GM19372 (cell line): Measurements from ENCODE around the gene CENPC.
"Not testable (repeated sequence)": the region's sequence is repeated elsewhere in the genome, so short reads cannot be mapped to it uniquely, and the experiment has no call there.

Experiments used
- ATAC-seq: cut with Tn5 transposase; IDR thresholded peaks from one replicate; pipeline ENCODE4 v1.9.1; 2021; ENCODE audit warnings: mild to moderate bottlenecking, low read depth, moderate library complexity; ENCODE audit not compliant: unreplicated experiment

Gene CENPC

GRCh38 chr4:67480810-67481209 is 64.5 kb downstream of the CENPC start:
- ATAC-seq = no peak

- no peak for ATAC-seq
Observed at GRCh38 chr4:67475155-67475554, 70.1 kb downstream of the CENPC start.

GRCh38 chr4:67470871-67471270 is 74.4 kb downstream of the CENPC start:
- no peak for ATAC-seq

GRCh38 chr4:67468830-67469229 is 76.5 kb downstream of the CENPC start:
- no peak for ATAC-seq

GRCh38 chr4:67466751-67467150 is 78.6 kb downstream of the CENPC start:
- no peak for ATAC-seq

- no peak for ATAC-seq
Observed at GRCh38 chr4:67465763-67466052, 79.6 kb downstream of the CENPC start.

- ATAC-seq = no peak
Observed at GRCh38 chr4:67465032-67465762, 80.1 kb downstream of the CENPC start.

- no peak for ATAC-seq
Observed at GRCh38 chr4:67460574-67460973, 84.7 kb downstream of the CENPC start.

GRCh38 chr4:67459164-67459563 is 86.1 kb downstream of the CENPC start:
- no peak for ATAC-seq

GRCh38 chr4:67456577-67457196 is 88.6 kb downstream of the CENPC start:
- no peak for ATAC-seq

GRCh38 chr4:67452846-67453205 is 92.5 kb downstream of the CENPC start:
- ATAC-seq = not testable (repeated sequence)

- ATAC-seq = no peak
Observed at GRCh38 chr4:67452100-67452845, 93.0 kb downstream of the CENPC start.

GRCh38 chr4:67451464-67451863 is 93.8 kb downstream of the CENPC start:
- ATAC-seq = no peak

- ATAC-seq = no peak
Observed at GRCh38 chr4:67448621-67449020, 96.7 kb downstream of the CENPC start.

- ATAC-seq = no peak
Observed at GRCh38 chr4:67447873-67448272, 97.4 kb downstream of the CENPC start.

- no peak for ATAC-seq
Observed at GRCh38 chr4:67446811-67447210, 98.5 kb downstream of the CENPC start.

- not testable (repeated sequence) for ATAC-seq
Observed at GRCh38 chr4:67445881-67446280, 99.4 kb downstream of the CENPC start.

- ATAC-seq = no peak
Observed at GRCh38 chr4:67438975-67439374, 106.3 kb downstream of the CENPC start.

- no peak for ATAC-seq
Observed at GRCh38 chr4:67437974-67438713, 107.2 kb downstream of the CENPC start.

GRCh38 chr4:67436742-67437141 is 108.6 kb downstream of the CENPC start:
- ATAC-seq = no peak

GRCh38 chr4:67430989-67431388 is 114.3 kb downstream of the CENPC start:
- ATAC-seq = no peak
